GM18907 (cell line): Measurements from ENCODE around the gene CXorf65.
A peak's percentile ranks its signal among the peaks of the same experiment; 100 is the strongest.

ENCODE experiments used
- ATAC-seq: cut with Tn5 transposase; IDR thresholded peaks from one replicate; pipeline ENCODE4 v1.9.1; 2021; ENCODE audit warnings: mild to moderate bottlenecking, moderate library complexity; ENCODE audit not compliant: unreplicated experiment

Gene CXorf65

GRCh38 chrX:71107762-71108360 is 1.3 kb upstream of the CXorf65 start:
- no peak for ATAC-seq

- no peak for ATAC-seq
These were observed 705 bp upstream of the CXorf65 start for GRCh38 chrX:71107245-71107644.

- no peak for ATAC-seq
These were observed 912 bp downstream of the CXorf65 start for GRCh38 chrX:71105628-71106027.

GRCh38 chrX:71103110-71103983 is 3.2 kb downstream of the CXorf65 start:
- peak; percentile 53 for ATAC-seq

- no peak for ATAC-seq
These were observed 4.2 kb downstream of the CXorf65 start for GRCh38 chrX:71102292-71102691.

GRCh38 chrX:71100581-71101505 is 5.7 kb downstream of the CXorf65 start:
- ATAC-seq, result no peak

GRCh38 chrX:71099736-71100135 is 6.8 kb downstream of the CXorf65 start:
- ATAC-seq, result no peak

GRCh38 chrX:71098951-71099506 is 7.5 kb downstream of the CXorf65 start:
- ATAC-seq, result no peak

- ATAC-seq, result peak; percentile 42
These were observed 8.2 kb downstream of the CXorf65 start for GRCh38 chrX:71098302-71098701.

GRCh38 chrX:71096760-71097032 is 9.8 kb downstream of the CXorf65 start:
- ATAC-seq, result no peak

GRCh38 chrX:71095981-71096759 is 10.4 kb downstream of the CXorf65 start:
- ATAC-seq, result no peak

- ATAC-seq, result peak; percentile 85
These were observed 11.0 kb downstream of the CXorf65 start, which contains the start of gene FOXO4 for GRCh38 chrX:71095555-71095980. FOXO4 (plus strand) TSS chrX:71095851; CDS start chrX:71096529, 678 bp downstream.

GRCh38 chrX:71095033-71095432 is 11.5 kb downstream of the CXorf65 start:
- no peak for ATAC-seq

- ATAC-seq, result no peak
These were observed 15.3 kb downstream of the CXorf65 start for GRCh38 chrX:71091263-71091662.

GRCh38 chrX:71085900-71086299 is 20.6 kb downstream of the CXorf65 start:
- no peak for ATAC-seq

GRCh38 chrX:71082822-71083221 is 23.7 kb downstream of the CXorf65 start:
- no peak for ATAC-seq

- ATAC-seq, result no peak
These were observed 24.4 kb downstream of the CXorf65 start for GRCh38 chrX:71082124-71082647.

- ATAC-seq, result no peak
These were observed 25.0 kb downstream of the CXorf65 start for GRCh38 chrX:71081330-71082123.

GRCh38 chrX:71070531-71070930 is 36.0 kb downstream of the CXorf65 start:
- ATAC-seq, result no peak
